GM12865 (cell line): ENCODE data around the gene TRIM10.

ENCODE experiments used
- DNase-seq: peaks from one replicate; pipeline ENCODE4 v3.0.0; 2010; ENCODE audit warnings: low read depth
- H3K4me3 ChIP-seq: 2 replicates; pipeline ENCODE4 v1.5.1; 2011; ENCODE audit warnings: mild to moderate bottlenecking, low read depth, low read length, control low read depth
- CTCF ChIP-seq: IDR thresholded peaks from 2 replicates; pipeline ENCODE4 v1.5.1; 2011; ENCODE audit warnings: low read length, control low read depth, low read depth, inconsistent platforms; ENCODE audit not compliant: insufficient read depth; ENCODE audit errors: missing control alignments

The TRIM10 gene

DNA sequence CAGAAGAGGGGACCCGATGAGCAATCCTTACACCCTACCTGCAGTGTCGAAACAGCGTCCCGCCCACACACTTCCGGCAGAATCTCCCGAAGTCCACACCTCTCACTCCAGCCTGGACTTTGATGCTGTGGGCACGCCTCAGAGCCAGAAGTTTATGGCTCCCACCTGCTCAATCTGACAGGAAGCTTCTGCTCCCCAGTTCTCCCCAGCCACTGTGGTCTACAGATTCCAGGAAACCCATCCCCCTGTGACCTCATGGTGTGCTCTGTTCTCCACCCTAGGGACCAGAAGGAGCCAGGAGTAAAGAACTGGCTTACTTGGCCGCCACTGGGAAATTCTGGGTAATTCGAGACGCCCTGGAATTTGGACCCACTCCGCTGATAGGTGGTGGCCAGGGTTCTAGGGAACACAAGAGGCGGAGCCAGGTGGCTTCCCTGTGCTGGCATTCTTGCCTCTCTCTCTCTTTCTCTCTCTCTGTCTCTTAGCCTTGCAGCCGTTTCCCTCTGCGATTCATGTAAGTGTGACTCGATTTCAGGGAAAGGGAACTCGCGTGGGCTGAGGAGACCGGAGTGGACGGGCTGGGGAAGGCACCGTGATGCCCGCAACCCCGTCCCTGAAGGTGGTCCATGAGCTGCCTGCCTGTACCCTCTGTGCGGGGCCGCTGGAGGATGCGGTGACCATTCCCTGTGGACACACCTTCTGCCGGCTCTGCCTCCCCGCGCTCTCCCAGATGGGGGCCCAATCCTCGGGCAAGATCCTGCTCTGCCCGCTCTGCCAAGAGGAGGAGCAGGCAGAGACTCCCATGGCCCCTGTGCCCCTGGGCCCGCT, 2.3 kb upstream of the TRIM10 start, which contains the start of gene TRIM15:
TRIM15 (plus strand) TSS at position 457 of the 828 bp plus-strand sequence; CDS start at position 596, 139 bp downstream.
- no peak within 1 kb of the TSS for H3K4me3 ChIP-seq
- no peak for DNase-seq
- no peak for TF ChIP-seq CTCF

DNA sequence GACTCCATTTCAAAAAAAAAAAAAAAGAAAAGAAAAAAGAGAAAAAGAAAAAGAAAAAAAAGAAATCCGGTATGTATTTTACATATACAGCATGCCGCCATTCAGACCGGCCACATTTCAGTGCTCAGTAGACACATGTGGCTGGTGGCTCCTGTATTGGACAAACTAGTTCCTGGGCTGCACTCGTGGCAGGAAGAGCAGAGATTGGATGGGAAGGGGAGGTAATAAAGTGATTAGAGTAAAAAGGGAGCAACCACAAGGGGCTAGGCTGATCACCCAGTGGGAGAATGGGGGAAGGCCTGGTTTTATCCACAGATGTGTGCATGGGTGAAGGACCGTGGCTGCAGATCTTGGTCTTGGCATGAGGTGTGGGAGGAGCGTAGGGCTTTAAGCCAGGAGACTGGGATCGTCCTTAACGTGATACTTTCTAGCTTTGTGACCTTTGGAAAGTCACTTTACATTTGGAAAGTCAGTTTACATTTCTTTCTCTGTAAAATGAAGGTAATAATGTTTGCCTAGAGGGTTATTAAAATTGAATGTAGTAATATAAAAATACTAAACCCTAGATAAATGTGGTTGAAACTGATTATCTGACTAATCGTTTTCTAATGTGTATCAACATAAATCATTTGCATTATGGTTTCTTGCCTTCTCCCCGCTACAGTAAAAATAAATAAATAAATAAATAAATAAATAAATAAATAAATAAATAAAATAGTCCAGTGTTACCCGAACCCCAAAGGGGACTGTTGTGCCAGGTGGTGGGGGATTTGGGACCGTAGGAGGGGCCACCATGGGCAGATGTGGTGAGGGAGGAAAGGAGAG, 1.5 kb upstream of the TRIM10 start:
- no peak for DNase-seq
- TF ChIP-seq CTCF = no peak
- H3K4me3 ChIP-seq = no peak overlapping the region

DNA sequence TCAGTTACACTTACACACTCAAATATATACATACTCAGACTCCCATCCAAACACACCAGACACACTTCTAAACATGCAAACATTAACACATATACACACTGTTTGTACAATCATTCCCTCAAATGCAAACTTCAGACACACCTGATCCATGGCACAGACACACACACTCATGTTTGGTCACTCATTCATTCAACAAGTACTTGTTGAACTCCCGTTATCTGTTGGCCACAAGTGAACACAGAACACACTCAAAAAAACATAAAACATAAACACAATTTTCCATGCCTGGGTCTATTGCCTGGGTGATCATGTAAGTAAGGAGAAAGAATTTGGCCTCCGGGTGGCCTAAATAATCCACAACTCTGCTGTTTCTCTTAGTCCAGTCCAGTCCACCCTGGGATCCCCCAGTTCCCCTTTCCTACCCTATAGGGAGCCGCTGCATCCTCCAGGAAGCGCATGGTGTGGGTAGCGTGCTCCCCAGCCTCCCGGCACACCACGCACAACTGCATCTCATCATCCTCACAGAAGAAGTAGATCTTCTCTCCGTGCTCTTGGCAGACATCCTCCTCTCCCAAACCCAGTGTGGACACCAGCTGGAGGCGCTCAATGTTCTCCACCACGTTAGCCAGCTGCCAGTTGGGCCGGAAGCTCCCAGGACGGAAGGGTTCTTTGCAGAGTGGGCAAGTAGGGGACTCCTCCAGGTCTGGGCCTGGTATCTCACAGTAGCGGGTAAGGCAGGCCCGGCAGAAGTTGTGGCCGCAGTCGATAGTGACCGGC, 815 bp downstream of the TRIM10 start:
- no peak for TF ChIP-seq CTCF
- DNase-seq = no peak
- H3K4me3 ChIP-seq = no peak overlapping the region

GRCh38 chr6:30158475-30159040, 2.5 kb downstream of the TRIM10 start:
- no peak overlapping the region for H3K4me3 ChIP-seq
- DNase-seq = no peak
- no peak for TF ChIP-seq CTCF

GRCh38 chr6:30157999-30158398, 3.0 kb downstream of the TRIM10 start:
- no peak overlapping the region for H3K4me3 ChIP-seq
- DNase-seq = no peak
- no peak for TF ChIP-seq CTCF

- TF ChIP-seq CTCF = no peak
- no peak for DNase-seq
Measured at GRCh38 chr6:30157581-30157980, 3.4 kb downstream of the TRIM10 start.

More at GRCh38 chr6:30157581-30157980, 3.4 kb downstream of the TRIM10 start:
- no peak overlapping the region for H3K4me3 ChIP-seq
